ENCODE measurements around the gene ZMIZ1.

The ZMIZ1 gene

DNA sequence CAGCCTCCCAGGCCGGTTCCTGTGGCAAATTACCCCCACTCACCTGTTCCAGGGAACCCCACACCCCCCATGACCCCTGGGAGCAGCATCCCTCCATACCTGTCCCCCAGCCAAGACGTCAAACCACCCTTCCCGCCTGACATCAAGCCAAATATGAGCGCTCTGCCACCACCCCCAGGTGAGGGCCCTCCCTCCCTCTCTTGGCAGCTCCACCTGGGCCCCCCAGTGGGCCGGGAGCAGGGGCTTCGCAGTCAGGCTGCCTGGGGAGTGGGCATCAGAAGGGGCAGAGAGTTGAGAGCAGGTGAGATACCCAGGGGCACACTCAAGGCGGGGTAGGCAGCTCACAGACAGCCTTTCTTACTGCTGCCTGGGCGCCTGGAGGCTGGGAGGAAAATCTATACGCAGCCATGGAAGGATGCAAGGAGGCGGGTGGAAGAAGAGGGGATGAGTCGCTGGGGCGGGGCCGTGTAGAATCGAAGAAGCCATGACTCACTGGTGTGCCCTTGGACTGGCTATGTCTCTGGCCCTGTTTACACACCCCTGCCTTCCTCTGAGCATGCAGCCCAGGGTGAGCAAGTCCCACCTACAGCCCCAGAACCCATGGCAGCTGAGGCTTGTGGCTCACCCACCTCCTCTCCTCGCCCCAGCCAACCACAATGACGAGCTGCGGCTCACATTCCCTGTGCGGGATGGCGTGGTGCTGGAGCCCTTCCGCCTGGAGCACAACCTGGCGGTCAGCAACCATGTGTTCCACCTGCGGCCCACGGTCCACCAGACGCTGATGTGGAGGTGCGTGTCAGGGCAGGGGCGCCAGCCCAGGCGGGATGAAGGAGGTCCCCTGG, 229.9 kb downstream of the ZMIZ1 start:
- DNase-seq: no peak

DNA sequence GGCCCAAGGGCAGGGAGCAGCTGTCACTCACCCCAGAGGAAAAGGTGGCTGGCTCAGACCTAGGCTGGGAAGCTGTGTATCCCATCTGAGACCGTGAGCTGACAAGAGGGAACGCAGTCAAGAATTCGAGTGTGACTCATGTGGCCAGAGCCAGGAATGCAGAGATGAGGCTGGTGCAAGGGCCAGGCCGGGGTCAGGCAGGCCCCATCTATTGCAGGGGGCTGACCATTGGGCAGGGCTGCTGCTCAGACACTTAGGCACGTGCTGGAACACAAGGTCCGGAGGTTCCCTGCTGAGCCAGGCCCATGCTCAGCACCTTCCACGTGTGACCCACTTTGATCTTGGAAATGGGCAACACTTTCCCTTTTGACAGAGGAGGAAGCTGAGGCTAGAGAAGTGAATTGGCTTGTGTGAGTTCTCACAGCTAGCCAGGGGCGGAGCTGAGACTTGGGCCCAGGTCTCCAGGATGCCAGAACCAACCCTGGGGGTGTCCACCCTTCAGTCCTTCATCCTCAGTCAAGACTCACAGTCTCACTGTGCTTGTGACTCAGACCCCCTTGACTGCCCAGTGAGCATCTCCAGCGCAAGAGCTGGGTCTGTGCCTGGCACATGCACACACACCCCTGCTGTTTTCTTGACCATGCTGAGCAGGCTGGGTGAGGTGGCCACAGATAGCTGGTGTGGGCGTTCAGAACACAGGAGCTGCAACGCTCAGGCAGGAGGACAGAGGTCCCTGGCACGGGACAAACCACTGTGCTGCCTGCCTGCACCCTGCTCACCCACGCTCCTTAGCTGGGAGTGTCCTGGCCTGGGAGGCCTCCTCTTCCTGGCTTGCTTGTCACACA, 230.9 kb downstream of the ZMIZ1 start:
- no peak for DNase-seq

DNA sequence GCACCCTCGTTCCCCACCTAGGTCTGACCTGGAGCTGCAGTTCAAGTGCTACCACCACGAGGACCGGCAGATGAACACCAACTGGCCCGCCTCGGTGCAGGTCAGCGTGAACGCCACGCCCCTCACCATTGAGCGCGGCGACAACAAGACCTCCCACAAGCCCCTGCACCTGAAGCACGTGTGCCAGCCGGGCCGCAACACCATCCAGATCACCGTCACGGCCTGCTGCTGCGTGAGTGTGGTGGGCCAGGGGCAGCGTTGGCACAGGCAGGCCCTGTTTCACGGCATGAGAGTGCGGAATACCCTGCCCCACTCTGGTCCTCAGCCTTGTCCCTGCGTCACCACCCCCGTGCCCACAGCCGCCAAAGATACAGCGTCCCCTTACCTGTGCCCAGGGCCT, 231.9 kb downstream of the ZMIZ1 start:
- DNase-seq: no peak

DNA sequence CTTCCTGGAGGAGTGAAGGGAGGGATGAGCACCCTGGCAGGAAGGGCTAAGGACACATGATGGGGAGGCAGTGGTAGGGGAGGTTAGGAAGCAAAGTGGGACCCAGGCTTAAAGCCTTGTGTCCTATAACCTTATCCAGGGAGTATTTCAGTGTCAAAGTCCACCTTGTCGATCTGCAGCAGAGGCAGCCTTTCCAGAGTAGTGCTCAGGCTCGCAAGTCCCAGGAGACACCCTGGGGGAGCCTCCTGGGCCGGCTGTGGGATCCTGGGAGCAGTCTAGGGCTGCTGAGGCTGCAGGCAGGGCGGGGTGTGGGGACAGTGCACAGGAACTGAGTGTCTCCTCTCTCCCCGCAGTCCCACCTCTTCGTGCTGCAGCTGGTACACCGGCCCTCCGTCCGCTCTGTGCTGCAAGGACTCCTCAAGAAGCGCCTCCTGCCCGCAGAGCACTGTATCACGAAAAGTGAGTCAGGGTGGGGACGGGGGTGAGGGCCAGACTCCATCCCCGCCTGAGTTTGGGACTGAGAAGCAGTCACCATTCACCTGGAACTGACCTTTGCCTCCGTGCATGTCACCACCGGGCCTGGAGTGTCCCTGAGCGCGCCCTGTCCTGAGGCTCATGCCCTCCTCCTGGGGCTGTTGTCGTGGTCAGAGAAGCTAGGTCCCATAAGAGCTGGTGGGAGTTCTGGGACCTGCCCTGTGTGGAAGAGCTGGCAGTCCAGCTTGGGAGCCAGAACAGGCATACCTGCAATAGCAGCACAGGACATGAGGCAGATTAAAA, 233.2 kb downstream of the ZMIZ1 start:
- DNase-seq: no peak

DNA sequence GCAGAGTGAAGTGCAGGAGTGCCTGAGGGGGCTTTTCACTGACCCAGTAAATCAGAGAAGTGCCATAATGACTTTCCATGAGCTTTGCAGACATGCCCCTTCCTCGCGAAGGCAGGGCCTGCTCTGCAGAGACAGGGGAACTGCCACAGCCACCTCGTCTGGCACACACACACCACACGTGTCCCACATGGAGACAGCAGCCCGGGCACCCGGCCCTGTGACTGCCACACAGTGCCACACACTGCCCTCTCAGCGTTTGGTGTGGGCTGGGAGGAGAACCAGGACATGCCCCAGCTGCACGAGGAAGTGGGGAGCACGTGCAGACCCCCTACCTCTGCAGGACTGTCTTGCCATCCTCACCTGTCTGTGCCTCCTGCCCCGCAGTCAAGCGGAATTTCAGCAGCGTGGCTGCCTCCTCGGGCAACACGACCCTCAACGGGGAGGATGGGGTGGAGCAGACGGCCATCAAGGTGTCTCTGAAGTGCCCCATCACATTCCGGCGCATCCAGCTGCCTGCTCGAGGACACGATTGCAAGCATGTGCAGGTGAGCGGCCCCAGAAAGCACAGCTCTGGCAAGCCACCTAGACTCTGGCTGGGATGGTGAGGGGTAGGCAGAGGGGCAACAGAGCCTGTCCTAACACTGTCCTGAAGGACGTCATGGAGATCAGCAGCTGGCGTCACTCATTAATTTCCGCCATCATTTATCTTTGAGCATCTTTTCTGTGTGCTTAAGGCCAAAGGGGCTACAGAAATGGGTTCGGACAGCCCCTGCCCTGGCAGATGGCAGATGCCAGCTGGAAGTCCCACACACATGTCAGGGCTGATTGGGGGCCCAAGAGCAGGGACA, 235.1 kb downstream of the ZMIZ1 start:
- DNase-seq: no peak

DNA sequence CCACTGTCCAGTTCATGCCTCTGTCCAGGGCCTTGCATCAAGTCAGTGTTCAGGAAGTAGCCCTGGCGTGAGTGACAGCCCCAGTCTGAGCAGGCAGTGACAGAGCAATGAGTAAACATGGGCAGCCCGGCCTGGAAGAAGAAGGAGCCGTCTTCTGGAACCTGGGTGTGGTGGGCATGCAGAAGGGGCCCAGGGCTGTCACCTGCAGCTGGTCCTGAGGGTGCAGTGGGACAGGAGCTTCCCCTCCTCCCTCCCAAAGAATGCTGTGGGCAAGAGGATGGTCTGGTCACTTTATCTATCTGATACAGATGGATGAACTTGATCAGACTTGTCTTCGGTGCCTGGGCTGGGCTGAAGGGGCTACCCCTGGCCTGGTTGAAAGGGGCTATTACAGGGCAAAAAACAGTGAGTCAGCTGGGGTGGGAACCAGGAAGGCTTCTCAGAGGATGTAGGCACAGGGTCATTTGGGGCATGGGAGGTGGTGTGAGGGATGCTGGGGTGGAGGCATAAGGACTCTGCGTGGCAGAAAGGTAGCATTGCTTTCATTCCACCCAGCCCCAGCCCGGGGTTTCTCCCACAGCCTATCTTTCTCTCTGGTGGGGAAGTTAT, 235.8 kb downstream of the ZMIZ1 start:
- no peak for DNase-seq

DNA sequence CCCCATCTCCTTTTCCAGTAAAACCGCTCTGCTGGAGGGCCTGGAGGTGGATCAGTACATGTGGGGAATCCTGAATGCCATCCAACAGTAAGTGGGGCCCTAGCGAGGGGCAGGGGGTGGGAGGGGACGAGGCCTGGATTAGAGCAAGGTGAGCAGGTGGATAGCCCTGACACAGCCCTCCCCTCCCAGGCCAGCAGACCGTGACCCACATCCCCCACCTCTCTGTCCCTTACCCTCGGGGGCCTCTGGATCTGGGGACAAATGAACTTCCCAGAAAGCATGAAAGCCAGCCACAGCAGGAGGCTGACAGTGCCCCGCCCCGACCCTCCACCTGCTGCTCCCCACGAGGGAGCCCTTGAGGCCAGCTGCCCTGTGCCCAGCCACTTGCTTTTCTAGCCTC, 236.7 kb downstream of the ZMIZ1 start:
- DNase-seq: no peak

DNA sequence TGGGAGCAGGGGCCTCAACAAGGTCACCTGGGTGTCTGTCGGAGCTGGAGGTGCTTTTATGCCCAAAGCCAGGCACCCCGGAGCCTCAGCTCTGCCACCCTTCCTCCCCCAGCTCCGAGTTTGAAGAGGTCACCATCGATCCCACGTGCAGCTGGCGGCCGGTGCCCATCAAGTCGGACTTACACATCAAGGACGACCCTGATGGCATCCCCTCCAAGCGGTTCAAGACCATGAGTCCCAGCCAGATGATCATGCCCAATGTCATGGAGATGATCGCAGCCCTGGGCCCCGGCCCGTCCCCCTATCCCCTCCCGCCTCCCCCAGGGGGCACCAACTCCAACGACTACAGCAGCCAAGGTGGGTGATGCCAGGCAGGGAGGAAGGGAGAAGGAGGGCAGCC, 237.2 kb downstream of the ZMIZ1 start:
- no peak for DNase-seq

DNA sequence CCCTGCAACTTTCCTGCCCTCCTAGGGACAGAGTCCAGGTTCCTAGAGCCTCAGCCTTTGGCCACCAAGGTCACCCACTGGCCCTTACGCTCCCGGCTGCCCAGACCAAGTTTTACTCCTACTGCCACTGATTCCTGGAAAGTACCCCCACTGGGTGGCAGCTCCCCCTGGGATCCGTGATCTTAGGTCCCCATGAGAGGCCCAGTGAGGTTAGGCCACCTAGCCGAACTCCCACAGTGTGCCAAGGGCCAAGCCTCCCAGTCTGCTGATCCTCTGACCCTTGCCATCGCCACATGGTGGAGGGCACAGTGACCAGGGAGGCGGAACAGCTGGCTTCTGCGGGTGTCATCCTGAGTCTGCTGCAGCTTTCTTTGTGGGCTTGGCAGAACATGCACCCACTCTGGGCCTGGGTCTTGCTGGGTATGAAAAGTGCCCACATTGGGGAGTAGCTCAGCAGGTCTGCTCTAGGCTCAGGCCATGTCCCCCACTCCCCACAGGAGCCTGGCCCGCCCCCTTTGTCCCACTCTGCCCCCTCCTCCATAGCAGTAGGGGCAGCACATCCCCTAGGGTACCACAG, 238.0 kb downstream of the ZMIZ1 start:
- no peak for DNase-seq

DNA sequence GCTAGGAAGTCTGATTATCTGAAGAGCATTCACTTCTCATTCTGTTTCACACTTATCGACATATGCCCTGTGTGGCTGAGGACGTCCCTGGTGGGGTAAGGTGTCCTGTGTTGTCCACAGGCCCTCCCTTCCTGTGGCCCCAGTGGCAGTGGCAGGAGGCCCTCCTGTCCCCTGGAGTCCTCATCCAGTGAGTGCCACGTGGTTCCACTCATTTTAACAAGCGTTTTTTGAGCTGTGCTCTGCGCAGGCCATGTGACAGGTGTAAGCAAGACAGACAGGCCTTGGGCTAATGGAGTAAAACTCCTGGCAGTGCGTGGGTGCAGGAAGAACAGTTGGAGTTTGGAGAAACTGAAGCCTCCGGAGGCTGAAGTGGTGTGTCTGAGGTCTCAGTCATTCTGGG, 239.2 kb downstream of the ZMIZ1 start:
- DNase-seq: no peak

DNA sequence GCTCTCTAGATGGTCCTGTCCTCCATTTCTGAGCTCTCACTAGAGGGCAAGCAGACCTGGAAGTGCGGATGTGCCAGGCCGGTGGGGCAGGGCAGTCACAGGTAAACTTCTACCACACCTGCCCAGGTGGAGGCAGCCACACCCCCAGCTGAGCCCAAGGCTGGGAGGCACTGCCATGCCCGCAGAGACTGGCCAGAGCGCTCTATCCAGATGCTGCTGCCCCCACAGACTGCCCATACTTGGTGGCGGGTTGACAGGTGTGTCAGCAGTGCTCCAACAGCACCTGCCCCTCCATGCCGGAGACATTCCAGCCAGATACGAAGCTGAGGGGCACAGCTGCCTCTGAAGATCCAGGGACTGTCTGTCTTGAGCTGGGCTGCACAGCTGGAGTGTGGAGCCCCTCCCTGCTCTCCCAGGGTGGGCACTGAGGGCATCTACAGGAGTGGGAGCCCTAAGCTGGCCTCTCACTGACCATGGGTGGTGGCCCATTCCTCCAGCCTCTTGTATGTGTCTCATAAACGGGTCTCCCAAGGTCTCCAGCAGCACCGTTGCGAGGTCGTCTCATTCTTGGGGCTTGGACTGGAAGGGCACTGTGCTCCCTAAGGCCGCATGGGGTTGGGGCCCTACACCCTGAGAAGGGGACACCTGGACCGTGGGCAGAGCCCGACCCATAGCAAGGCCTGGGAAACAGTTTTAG, 240.4 kb downstream of the ZMIZ1 start:
- DNase-seq: no peak

DNA sequence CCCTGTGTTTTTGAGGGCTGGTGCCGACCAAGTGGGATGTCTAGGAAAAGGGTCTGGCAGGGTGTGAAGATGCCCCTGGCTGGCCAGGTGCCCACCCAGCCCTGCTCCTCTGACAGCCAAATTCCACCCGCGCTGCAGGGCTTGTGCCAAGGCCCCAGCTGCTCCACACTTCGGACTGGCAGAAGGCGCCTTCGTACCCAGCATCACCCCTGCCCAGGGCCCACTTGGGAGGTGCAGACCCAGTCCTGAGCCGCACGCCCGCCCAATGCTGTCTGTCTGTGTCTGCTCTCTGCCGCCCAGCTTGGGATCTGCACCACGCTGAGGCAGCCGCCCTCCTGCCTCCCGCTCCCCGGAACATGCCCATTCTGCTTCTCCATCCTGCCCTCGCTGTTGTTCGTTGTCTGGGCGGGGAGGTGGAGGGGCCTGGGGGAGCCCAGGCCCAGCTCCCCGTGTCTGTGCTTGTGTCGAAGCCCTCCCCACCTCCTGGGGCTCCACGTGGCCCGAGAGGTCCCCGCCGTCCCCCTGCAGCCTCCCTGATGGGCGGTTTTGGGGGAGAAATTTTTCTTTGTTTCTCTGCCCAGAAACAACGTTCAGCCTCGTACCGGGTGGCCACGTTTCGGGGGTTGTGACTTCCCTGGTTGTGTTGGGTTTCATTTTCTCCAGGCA, 241.6 kb downstream of the ZMIZ1 start:
- no peak for DNase-seq

DNA sequence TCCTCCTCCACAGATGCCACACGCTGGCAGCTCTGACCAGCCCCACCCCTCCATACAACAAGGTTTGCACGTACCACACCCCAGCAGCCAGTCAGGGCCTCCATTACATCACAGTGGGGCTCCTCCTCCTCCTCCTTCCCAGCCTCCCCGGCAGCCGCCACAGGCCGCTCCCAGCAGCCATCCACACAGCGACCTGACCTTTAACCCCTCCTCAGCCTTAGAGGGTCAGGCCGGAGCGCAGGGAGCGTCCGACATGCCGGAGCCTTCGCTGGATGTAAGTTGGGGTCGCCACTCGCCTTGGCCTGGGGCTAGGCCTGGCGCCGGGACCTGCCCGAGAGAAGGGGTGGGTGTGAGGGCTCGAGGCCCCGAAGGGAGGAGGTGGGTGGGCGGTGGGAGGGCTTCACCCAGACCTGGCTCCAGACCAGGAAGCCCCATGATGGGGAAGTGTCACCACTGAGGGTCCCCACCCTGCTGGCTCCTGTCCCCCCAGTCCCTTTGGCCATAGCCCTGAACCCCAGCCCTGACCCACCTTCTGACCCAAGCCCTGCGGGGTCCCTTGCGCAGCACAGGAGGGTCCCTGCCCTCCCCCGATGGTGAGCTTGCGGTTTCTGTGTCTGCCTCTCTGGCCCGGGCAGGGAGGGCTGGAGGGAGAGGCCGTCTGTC, 242.3 kb downstream of the ZMIZ1 start:
- no peak for DNase-seq

DNA sequence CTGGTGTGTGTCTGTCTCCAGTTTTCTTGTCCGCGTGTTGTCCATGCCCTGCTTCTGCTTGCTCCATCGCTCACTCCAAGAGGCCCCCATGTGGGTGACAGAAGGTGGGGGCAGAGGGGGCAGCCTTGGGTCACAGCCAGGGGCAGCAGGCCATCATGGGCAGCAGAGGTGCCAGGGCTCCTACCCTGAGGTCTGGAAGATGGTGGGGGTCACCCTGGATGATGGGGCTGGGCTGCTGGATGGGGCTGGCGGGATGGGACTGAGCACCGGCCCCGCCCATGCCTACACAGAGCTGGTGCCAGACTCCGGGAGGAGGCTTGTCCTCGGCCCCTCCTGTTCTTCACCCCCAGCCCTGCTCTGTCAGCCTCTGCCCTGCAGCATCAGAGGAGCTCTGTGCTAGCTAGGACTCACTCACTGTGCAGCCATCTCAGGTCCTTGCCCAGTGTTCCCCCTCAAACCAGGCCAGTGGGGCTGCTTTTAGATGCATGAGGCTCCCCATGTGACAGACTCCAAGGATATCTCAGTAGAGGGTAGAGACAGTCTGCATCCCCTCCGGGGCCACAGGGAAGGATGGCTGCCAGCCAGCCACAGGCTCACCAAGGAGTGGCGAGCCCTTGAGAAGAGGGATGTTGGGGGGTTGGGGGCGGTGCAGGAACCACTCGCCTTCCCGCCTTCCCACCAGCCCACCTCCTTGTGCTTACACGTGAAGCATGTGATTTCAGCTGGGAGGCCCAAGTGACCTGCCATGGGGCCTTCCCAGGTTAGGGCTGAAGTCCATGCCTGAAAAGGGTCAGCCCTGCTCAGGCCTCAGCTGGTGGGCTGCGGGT, 243.0 kb downstream of the ZMIZ1 start:
- no peak for DNase-seq

DNA sequence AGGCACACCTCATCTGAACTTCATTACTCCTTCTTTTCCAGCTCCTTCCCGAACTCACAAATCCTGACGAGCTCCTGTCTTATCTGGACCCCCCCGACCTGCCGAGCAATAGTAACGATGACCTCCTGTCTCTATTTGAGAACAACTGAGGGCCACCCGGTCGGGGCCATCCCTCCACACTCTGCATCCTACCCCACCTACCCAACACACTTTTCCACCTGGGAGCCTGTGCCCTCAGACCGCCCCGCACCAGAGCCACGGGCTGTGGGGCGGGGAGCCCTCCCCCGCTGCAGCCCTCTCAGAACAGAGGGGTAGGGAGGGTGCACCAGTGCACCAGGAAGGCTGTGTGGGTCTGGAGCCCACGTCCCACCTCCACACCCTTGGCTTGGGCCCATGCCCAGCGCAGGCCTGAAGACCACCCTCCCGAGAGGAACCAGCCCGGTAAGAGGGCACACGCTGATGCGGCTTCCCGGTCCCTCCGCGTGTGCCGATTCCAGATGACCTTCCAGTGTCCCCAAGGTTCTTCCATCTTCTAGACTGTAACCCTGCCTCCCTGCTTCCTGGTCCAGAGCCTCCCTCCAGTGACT, 243.9 kb downstream of the ZMIZ1 start:
- no peak for DNase-seq

DNA sequence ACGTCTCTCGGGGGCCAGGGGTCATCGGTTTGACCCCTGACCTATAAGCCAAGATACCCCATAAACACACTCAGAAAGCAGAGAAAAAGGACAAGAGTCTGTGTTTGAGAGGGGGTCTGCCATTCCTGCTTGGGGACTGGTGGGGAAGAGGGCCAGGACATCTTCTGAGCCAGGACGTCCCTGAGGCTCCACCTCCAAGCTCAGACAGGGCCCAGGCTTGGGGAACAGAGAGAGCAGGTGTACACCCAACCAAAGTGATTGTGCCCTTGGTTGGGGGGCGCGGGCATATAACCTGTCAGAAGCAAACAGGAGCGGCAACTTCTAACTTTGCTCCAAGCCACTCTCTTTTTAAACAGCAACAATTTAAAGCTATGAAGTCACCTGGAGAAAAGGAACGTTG, 244.6 kb downstream of the ZMIZ1 start:
- DNase-seq: no peak

DNA sequence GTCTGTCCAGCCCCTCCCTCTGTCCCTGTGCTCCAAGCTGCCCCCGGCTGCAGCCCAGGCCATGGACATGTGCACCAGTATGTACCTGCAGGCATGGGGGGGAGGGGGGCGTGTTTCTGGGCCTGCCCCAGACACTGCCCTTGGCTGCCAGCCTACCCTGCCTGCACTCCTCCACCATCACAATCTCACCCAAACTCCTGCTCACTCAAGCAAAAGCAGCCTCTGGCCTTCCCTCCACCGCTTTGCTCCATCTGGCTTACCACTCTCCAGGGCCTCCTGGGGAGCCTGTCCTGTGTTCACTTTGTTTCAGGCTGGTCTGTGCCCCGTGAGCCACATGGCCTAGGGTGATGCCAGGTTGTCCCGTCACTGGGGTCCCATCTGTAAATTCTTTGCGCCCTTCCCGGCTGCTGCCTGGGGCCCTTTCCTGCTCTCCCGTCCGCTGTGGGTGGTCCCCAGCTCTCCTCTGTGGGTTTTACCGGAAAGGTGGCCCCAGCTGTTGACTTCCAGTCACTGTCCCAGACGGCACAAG, 245.2 kb downstream of the ZMIZ1 start:
- DNase-seq: no peak
